GM19438 (cell line): Measurements from ENCODE around the gene ARHGAP33.
"Not testable (repeated sequence)": the region's sequence is repeated elsewhere in the genome, so short reads cannot be mapped to it uniquely, and the experiment has no call there.

Experiments used
- ATAC-seq: cut with Tn5 transposase; IDR thresholded peaks from one replicate; pipeline ENCODE4 v1.9.1; 2021; ENCODE audit warnings: low read depth; ENCODE audit not compliant: unreplicated experiment

The ARHGAP33 gene

DNA sequence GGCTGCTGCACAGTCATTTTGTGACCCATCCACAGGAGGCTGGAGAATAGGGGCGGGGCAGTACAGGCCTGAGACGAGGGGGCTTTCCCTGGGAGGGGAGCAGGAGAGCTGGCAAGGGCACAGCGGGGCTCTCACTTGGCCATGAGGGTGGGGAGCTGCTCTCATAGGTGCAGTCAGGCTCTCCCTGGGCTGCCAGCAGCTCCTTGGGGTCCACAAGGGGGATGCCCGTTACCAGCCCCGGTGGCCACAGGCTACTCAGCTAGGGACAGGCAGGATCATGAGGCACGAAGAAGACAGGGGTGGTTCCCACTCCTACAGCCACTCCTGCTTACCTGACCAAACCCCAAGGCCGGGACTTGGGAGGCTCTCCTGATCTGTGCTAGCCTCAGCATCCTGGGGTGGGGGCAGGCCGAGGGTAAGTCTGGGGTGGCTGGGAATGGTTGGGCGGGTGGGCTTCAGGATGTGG lies 16.5 kb downstream of the ARHGAP33 start:
- no peak for ATAC-seq

DNA sequence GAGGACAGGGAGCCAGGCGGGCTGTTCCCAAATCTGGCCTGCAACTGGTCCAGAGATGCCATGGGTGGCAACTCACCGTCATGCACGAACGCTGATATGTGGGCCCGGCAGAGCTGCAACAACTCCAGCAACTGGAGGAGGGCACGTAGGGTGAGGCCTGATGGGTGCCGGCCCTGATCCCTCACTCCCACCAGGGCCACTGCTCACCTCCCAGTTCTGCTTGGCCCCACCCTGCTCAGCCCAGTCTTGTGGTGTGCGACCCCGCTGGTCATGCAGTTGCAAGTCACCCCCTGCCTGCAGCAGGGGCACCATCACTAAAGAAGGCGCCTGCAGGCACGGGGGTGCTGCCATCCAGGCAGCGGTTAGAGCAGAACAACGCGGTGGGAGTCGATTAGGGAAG lies 16.9 kb downstream of the ARHGAP33 start:
- no peak for ATAC-seq

DNA sequence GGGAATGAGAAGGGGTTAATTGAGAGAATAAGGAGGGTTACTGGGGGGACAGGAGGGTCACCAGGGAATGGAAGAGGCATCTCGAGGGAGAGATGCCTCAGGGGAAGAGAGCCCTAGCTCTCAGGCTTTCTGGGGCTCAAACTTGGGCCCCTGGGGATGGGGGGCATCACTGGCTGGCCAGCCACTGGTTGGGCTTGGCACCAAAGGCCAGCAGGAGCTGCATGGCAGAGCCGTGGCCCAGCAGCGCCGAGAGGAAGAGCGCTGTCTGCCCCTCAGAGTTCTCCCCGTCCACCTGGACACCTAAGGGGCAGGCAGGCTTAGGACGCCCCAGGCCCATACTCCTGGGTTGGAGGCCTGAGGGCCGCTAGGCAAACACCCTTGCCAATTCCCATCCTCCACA lies 17.5 kb downstream of the ARHGAP33 start:
- ATAC-seq = no peak

DNA sequence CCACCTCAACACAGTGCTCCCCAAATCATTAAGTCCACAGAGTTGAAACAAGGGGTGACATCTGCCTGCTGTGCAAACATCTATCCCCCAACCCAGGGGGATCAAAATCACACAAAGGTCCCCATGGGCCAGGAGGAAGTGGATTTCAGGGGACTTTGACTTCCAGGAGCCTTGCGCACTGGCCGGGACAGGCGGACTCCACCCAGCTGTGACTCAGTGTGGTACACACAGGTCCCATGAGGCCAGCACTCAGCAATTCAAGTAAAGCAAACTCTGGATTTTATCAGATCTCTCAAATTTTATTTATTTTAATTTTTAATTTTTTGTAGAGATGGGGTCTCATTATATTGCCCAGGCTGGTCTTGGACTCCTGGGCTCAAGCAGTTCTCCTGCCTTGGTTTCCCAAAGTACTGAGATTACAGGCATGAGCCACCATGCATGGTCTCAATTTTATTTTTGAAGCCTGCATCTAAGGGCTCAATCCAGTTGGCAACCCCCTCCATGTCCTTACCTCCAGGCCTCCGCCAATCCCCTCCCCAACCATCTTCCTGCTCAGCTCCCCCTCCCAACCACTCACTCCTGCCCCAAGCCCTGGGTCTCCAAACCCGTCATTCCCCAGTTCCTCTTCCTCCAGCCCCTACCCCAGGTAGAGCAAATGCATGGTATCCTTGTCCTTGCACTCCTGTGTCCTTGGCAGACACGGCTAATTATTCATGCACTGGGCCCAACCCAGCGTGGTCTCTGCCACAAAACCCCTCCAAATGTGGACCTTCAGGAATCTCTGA lies 18.2 kb downstream of the ARHGAP33 start:
- ATAC-seq = no peak

DNA sequence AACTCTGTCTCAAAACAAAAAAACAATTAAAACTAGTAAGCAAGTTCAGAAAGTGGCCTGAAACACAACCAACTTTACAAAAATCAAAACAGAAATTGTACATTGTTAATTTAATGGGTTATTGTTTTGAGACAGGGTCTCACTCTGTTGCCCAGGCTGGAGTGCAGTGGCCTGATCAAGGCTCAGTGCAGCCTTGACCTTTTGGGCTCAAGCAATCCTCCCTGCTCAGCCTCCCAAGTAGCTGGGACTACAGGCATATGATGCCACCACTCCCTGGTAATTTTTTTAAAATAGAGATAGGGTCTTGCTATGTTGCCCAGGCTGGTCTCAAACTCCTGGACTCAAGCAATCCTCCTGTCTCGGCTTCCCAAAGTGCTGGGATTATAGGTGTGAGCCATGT lies 20.2 kb downstream of the ARHGAP33 start:
- not testable (repeated sequence) for ATAC-seq

DNA sequence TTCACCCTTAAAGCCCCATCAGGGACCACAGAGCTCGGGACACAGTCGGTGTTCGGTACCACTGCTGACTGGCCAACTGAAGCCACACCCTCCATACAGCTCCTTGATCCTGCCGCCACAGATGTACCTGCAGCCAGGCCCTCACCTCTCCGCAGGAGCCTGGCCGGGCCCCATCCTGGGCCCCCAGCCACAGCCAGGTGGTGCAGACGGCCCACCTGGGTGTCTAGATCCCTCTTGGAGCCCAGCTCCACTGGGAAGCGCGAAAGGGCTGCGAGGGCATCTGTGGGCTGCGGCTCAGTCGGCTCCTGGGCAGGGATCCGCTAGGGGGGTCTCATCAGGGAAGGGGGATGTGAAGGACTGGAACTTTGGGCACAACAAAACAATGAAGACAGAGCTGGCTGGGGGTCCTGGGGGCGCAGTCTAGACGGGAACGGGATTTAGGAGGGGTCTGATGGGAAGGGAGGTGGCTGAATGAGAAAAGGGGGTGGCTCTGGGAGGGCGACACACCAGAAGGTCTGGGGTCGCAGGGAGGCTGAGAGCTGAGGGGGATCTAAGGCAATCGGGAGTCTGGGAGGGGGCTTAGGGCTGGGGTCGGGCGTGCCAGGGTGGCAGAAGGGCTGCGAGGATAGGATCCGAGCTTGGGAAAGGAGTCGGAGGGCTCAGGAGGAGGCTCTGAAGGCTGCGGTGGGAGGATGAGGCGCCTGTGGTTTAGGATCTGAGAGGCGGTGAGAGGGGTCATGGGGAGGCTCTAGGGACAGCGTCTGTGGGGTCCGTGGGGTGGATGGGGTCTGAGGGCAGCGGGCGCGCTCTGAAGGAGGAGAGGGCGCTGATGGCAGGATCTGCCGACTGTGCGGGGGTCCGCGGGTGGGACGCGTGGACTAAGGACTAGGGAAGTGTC lies 21.5 kb downstream of the ARHGAP33 start:
- no peak for ATAC-seq

DNA sequence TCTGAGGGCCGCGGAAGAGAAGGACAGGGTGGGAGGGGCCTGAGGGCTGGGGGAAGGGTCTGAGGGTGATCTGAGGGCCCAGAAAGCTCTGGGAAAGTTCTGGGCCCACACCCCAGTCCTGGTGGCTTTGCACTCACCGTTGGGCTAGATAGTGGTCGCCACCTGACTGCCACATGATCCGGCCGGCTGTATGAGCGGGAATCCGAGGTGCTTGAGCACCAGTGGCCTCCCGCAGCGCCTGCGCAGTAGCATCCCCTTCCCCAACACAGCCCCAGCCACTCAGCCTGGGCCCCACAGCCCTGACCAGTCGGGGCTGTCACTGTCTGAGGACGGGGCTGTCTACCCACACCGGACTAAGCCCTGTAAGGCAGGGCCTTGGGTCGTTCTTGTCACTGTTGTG lies 22.3 kb downstream of the ARHGAP33 start:
- ATAC-seq = no peak

DNA sequence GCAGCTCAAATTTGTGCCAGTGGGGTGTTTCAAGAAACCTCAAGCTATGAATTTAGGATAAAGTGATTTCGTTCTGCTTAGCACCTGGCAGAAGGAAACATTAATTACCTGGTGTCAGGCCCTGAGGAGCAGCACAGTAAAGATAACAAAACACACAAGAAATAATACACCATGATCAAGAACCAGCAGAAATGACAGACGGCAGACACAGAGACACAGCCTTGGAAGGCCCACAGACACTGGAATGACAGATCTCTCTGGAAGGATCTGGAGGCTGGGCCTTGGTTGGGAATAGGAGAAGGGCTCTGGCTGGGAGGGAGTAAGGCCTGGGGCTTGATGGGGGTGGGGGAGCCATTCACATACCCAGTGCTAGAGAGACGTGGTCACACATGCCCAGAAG lies 26.5 kb downstream of the ARHGAP33 start:
- ATAC-seq = no peak

DNA sequence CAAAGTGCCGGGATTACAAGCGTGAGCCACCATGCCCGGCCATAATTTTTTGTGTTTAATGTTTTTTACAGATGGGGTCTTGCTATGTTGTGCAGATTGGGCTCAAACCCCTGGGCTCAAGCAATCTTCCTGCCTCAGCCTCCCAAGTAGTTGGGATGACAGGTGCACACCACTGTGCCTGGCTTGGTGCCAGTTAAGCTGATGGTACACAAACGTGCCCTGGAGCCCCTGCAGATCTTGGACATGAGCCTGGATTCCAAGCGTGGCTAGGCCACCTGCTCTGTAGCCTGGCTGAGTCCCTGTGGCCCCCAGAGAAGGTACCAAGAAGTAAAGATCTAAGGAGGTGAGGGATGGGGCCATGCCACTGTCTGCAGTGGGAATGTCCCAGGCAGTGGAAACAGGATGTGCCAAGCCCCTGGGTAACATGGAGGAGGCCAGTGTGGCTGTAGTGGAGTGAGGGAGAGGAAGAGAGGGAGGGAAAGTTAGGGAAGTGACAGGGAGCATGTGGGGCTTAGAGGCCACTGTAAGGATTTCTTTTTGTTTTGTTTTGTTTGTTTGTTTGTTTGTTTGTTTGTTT lies 30.2 kb downstream of the ARHGAP33 start:
- ATAC-seq = no peak

DNA sequence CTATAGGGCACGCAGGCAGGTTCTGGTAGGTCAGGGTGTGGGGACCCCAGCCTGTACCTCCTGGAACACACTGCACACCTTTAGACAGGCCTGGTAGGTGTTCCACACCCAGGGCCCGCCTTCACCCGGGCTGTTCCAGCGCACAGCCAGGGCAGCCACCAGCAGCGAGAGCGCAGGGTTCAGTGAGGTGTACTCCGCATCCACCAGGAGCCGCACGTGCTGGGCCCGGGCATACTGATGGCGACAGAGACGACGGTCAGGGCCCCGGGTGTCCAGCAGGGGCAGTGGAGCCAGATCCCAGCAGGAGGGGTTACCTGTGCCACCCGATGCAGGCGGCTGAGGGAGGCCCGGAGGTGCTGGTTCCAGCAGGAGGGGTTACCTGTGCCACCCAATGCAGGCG lies 31.2 kb downstream of the ARHGAP33 start:
- no peak for ATAC-seq

DNA sequence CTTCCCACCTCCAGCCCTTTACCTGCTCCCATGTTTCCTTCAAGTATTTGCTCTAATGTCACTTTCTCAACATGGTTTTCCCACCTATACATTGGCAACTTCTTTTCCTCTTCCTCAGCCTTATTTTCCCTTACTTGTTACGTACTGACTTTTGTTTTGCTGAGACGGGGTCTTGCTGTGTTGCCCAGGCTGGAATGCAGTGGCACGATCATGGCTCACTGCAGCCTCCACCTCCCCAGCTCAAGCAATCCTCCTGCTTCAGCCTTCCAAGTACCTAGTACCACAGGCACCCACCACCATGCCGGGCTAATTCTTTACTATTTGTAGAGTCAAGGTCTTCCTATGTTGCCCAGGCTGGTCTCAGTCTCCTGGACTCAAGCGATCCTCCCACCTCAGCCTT lies 32.3 kb downstream of the ARHGAP33 start:
- no peak for ATAC-seq

DNA sequence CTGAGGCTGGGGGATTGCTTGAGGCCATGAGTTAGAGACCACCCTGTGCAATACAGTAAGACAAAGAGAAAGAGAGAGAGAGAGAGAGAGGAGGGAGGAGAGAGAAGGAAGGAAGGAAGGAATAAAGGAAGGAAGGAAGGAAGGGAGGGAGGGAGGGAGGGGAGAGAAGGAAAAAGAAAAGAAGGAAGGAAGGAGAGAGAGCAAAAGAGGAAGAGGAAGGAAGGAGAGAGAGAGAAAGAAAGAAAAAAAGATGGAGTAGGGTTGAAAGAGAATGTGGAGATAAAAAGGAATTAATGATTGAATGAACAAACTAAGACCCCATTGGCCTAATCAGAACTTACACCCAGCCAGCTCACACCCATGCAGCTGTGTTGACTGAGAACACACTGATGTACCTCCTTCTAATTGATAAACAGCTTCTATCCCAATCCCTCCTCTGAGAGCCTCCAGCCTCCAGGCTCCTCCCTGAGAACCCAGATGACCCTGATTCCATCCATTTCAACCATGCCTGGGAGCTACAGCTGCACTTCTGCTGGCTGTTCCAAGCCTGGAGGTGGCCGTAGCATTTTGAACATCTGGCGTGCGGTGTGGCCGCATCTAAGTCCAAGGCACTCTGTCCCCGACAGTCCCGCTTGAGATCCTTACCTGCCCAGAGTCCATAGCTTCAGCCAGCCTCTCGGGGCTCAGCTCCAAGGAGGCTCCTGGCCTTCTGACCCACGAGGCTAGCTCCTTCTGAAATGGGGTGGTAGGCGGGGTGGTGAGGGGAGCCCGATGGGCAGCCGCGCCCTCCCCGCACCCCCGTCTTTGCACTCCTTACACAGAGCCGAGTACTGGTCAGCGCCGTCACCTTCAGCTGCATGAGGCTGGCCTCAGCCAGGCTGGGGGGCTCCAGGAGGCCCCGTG lies 36.2 kb downstream of the ARHGAP33 start:
- no peak for ATAC-seq

DNA sequence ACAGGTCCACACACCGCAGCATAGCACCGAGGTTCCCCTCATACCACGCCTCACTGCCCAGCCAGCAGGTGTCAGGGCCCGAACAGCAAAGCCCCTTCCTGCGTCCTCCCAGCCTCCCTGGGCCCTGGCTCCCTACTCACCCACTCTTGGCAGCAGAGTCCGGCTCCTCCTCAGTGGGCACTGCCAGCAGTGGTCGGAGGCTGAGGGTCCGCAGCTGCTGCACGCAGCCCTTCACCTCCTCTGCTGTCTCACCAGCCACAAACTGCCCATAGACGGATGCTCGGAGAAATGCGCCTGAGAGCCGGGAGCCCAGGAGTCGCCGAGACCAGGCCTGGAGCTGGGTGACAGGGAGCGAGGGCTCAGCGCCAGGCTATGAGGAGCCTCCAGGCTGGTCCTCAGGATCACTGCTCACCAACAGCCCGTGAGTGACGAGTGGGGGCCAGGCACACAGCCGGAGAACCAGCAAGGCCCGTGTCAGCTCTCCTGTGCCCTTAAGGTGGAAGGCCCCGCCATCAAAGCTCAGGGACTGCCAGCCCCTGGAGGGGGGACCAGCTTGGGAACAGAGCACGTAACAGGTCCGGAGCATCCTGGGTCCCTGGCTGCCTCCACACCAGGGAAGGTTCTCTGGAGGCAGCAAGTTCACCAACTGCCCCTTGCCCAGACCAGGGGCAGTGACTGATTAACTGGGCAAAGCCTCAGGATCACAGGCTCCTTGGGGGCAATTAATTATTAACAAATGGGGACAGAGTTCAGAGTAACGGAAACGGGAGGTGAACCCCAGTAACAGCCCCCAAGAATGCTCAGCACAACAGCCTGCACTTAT lies 37.1 kb downstream of the ARHGAP33 start, which contains the start of gene PRODH2:
Gene PRODH2 (minus strand): TSS at position 626 of the 823 bp plus-strand sequence. CDS start 40 bp downstream, at position 586.
- no peak for ATAC-seq

DNA sequence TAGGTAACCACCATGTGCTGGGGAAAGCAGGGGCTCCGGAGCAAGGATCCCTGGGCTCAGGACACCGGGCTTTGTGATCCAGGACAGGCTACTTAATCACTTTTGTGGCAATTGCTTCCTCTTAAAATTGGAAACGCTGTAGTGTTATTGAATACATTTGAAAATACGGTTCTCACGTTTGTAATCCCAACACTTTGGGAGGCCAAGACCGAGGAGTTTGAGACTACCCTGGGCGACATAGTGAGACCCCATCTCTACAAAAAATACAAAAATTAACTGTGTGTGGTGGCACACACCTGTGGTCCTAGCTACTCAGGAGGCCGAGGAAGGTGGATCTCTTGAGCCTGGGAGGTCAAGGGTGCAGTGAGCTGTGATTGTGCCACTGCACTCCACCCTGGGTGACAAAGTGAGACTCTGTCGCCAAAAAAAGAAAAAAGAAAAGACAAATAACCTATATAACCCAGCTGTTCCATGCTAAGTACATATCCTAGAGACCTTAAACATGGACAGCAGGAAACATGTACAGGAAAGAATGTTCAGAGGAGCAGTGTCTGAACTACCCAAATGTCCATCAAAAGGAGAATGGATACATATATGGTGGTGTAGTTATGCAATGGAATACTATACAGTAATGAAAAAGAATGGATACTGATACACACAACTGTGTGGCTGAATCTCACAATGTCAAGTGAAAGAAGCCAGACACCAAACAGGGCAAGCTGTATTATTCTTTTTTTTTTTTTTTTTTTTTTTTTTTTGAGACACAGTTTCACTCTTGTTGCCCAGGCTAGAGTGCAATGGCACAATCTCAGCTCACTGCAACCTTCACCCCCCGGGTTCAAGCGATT lies 37.9 kb downstream of the ARHGAP33 start:
- ATAC-seq = no peak

DNA sequence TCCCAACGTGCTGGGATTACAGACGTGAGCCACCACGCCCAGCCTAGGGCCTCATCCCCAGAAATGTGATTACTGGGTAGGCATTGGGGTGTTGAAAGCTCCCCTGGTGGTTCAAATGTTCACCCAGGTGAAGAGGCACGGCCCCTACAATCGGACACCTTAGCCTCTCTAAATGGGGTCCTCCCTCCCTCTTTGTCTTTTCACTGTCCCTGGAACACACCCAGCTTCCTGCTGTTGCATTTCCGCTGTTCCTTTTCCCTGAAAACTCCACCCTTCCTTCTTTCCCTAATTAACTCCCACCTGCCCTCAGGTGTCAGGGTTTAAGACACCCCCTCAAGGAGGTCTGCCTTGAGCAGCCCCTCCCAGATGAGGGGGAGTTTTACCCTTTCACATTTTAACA lies 40.9 kb downstream of the ARHGAP33 start:
- ATAC-seq = no peak

DNA sequence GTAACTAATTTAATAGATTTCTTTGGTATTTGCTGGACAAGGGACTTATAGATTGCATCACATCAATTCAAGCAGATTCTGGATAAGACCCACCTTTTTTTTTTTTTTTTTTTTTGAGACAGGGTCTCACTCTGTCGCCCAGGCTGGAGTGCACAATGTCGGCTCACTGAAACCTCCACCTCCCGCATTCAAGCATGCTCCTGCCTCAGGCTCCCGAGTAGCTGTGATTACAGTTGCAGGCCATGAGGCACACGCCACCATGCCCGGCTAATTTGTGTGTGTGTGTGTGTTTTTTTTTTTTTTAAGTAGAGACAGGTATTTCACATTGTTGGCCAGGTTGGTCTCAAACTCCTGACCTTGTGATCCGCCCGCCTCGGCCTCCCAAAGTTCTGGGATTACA lies 41.5 kb downstream of the ARHGAP33 start:
- no peak for ATAC-seq

DNA sequence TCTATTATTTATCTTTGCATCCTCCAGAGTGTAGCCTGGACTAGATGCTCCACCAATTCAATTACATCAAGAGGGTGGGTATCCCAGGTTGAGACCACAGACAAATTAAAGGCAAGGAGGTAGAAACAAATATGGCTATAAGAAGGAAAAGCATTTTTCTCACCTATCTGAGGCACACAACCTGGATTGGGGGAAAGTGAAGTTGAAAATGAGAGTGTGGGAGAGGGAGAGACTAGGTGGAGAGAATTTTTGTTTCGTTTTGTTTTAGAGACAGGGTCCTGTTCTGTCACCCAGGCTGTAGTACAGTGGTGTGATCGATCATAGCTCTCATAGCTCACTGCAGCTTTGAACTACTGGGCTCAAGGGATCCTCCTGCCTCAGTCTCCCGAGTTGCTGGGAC lies 43.1 kb downstream of the ARHGAP33 start:
- ATAC-seq = no peak

DNA sequence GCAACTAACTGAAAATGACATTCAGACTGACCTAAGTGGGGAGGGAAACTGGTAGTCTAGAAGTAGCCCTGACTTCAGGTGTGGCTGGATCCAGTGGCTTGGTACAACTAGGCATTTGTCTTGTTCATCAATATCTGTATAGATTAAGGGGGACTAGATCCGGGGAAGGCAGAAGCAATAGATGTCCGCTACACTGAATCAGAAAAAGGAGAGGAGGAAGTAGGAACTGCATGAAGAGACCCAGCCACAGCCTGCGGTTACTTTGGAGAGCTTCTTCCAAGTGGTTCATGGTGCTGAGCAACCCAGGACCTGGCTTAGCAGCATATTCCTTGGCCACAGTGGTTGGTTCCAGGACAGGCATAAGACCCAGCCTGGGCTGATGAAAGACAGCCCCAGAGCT lies 47.2 kb downstream of the ARHGAP33 start:
- ATAC-seq = no peak
